Measurements from ENCODE around the gene PRMT1. TPM values are rescaled to one million over a fixed set of nuclear protein-coding genes. Genes with fewer than 3 reads are reported as not detected.

The PRMT1 gene
- total RNA-seq, 1 experiment from 2014 or later, result 326 TPM

DNA sequence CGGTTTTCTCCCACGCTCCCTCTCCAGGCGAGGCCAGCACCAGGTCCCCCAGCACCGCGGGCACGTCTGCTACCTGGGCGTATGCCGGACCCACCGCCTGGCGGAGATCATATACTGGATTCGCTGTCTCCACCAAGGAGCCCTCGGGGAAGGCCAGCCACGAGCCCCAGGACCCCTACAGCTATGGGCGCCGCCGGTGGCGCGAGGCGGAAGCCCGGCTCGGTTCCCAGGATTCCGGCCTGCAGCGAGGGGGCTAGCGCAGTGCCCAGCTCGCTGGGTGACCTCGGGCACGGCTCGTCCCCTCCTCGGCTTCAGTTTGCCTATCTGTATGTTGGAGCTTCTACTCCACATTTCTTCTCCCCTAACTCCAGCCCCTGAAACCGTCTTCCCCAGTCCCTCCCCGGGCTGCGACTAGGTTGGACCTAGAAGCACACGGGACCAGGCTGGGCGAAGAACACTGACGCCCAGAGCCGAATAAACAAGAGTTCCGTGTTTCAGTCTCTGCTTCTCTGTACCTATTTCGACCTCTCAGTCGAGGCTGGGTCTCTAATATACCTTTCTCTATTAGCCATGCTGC lies 13.1 kb downstream of the PRMT1 start:
- H3K36me3 Mint-ChIP-seq (ENCODE audit: insufficient read depth, unreplicated experiment), result peaks cover 78% of the 10 kb centered on the region
- Histone ChIP-seq H3K36me3 (ENCODE audit: control insufficient read depth, insufficient read depth, low read length) (peaks cover 3% of the 10 kb centered on the region; the same call in 1 of the 2 replicates), H3K27me3 (replicated peaks; ENCODE audit: control insufficient read depth, insufficient read depth, low read length) (no peaks in the 10 kb centered on the region), H3K4me3 (ENCODE audit: low read depth, low read length) (no peak overlapping the region), H3K9me3 (0 out of 2 replicates have a peak, but pooled peaks cover 2% of the 10 kb centered on the region), H3K4me1 (no peaks in the 10 kb centered on the region)
- peaks cover 10% of the 10 kb centered on the region for H3K9me3 Mint-ChIP-seq (ENCODE audit: unreplicated experiment)
- H3K27ac Mint-ChIP-seq (ENCODE audit: unreplicated experiment), result peak overlapping the region; percentile 60
- DNase-seq, result no peak
- TF ChIP-seq, protein P1, sequence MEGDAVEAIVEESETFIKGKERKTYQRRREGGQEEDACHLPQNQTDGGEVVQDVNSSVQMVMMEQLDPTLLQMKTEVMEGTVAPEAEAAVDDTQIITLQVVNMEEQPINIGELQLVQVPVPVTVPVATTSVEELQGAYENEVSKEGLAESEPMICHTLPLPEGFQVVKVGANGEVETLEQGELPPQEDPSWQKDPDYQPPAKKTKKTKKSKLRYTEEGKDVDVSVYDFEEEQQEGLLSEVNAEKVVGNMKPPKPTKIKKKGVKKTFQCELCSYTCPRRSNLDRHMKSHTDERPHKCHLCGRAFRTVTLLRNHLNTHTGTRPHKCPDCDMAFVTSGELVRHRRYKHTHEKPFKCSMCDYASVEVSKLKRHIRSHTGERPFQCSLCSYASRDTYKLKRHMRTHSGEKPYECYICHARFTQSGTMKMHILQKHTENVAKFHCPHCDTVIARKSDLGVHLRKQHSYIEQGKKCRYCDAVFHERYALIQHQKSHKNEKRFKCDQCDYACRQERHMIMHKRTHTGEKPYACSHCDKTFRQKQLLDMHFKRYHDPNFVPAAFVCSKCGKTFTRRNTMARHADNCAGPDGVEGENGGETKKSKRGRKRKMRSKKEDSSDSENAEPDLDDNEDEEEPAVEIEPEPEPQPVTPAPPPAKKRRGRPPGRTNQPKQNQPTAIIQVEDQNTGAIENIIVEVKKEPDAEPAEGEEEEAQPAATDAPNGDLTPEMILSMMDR (IDR thresholded peaks at IDR 0.05; ENCODE audit: insufficient read depth in 1 of 2, low read depth in 1 of 2, low read length in 1 of 2, severe bottlenecking in 1 of 2, unreplicated experiment in 1 of 2), result no peak
- intact Hi-C loops (cut with micrococcal nuclease; ENCODE audit: unreplicated experiment), result no loop called here
- POLR2A ChIA-PET, result interaction anchor here (0.7 kb wide), 1 partner anchor 738 kb away, joined by 5 read pairs; no protein-coding TSS in a partner anchor
- H3K27me3 Mint-ChIP-seq (ENCODE audit: insufficient read depth, unreplicated experiment), result no peaks in the 10 kb centered on the region
- CTCF ChIA-PET, result no interaction called here
- peaks cover 14% of the 10 kb centered on the region for H3K4me1 Mint-ChIP-seq (ENCODE audit: low read depth, unreplicated experiment)
- H3K4me3 Mint-ChIP-seq (ENCODE audit: unreplicated experiment), result peak overlapping the region; percentile 58
- BruUV-seq (replicated peaks), result no TSS peak

DNA sequence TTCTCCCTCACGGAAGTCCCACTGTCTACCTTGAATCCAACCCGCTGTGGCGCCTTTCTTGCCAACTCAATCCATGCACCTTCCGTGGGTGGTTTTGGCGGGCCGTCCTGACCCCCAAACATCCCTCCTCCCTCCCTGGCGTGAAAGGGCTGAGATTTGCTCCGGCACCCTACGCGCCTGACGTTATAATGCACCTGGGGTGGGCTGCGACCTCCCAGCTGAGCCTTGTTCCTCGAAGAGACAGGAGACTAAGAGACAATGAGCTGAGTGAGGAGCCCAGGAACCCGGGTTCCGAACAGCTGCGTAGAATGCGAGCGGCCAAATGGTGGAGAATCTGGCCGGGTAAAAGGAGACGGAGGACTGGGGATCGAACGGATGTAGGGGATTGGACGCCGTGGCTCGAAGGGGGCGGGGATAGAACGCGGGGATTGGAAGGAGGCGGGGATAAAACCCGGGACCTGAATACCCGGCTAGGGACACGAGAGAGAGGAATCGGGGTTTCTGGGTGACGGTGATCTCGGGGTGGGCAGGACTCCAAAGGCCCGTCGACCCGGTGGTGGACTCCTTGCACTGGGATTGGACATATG lies 13.7 kb downstream of the PRMT1 start, which contains the start of gene CPT1C:
TSS of gene CPT1C (plus strand) at position 461 of the 587 bp plus-strand sequence. CDS start 1,137 bp downstream, outside the sequence.
- intact Hi-C loops (cut with micrococcal nuclease; ENCODE audit: unreplicated experiment), result no loop called here
- CTCF ChIA-PET, result no interaction called here
- POLR2A ChIA-PET, result interaction anchor here (0.7 kb wide), 1 partner anchor 738 kb away, joined by 5 read pairs; no protein-coding TSS in a partner anchor

More for the DNA sequence above, 13.7 kb downstream of the PRMT1 start, which contains the start of gene CPT1C:
- Mint-ChIP-seq H3K9me3 (ENCODE audit: unreplicated experiment) (peaks cover 10% of the 10 kb centered on the region), H3K27me3 (ENCODE audit: insufficient read depth, unreplicated experiment) (no peaks in the 10 kb centered on the region), H3K27ac (ENCODE audit: unreplicated experiment) (peak within 1 kb of the TSS; percentile 60), H3K4me1 (ENCODE audit: low read depth, unreplicated experiment) (peaks cover 10% of the 10 kb centered on the region), H3K4me3 (ENCODE audit: unreplicated experiment) (peak within 1 kb of the TSS; percentile 58), H3K36me3 (ENCODE audit: insufficient read depth, unreplicated experiment) (peaks cover 72% of the 10 kb centered on the region)
- DNase-seq, result peak in 1 of 2 experiments; percentile 63
- peaks cover 3% of the 10 kb centered on the region; the same call in 1 of the 2 replicates for H3K36me3 ChIP-seq (ENCODE audit: control insufficient read depth, insufficient read depth, low read length)
- H3K4me3 ChIP-seq (ENCODE audit: low read depth, low read length), result no peak within 1 kb of the TSS
- 0 out of 2 replicates have a peak, but pooled peaks cover 2% of the 10 kb centered on the region for H3K9me3 ChIP-seq
- H3K27me3 ChIP-seq (replicated peaks; ENCODE audit: control insufficient read depth, insufficient read depth, low read length), result no peaks in the 10 kb centered on the region
- TF ChIP-seq, protein P1 (IDR thresholded peaks at IDR 0.05; ENCODE audit: insufficient read depth in 1 of 2, low read depth in 1 of 2, low read length in 1 of 2, severe bottlenecking in 1 of 2, unreplicated experiment in 1 of 2), result no peak
- H3K4me1 ChIP-seq, result no peaks in the 10 kb centered on the region
- BruUV-seq (replicated peaks), result no TSS peak
